GM21528 (cell line): Measurements from ENCODE around the gene PCLO.
"Not testable (repeated sequence)": the region's sequence is repeated elsewhere in the genome, so short reads cannot be mapped to it uniquely, and the experiment has no call there.

Experiments
- ATAC-seq: cut with Tn5 transposase; IDR thresholded peaks from one replicate; pipeline ENCODE4 v1.9.1; 2021; ENCODE audit warnings: mild to moderate bottlenecking, moderate library complexity; ENCODE audit not compliant: unreplicated experiment, low FRiP score

The PCLO gene

GRCh38 chr7:82965088-82966036 is 197.3 kb downstream of the PCLO start:
- ATAC-seq: no peak

GRCh38 chr7:82964150-82964882 is 198.4 kb downstream of the PCLO start:
- ATAC-seq: no peak

- no peak for ATAC-seq
Observed at GRCh38 chr7:82961240-82961639, 201.4 kb downstream of the PCLO start.

- ATAC-seq: no peak
Observed at GRCh38 chr7:82959528-82959927, 203.2 kb downstream of the PCLO start.

GRCh38 chr7:82957521-82957920 is 205.2 kb downstream of the PCLO start:
- ATAC-seq: no peak

GRCh38 chr7:82953324-82954027 is 209.2 kb downstream of the PCLO start:
- ATAC-seq: no peak

- no peak for ATAC-seq
Observed at GRCh38 chr7:82950436-82950835, 212.2 kb downstream of the PCLO start.

GRCh38 chr7:82945480-82945879 is 217.2 kb downstream of the PCLO start:
- no peak for ATAC-seq

- ATAC-seq: no peak
Observed at GRCh38 chr7:82945056-82945455, 217.6 kb downstream of the PCLO start.

- ATAC-seq: no peak
Observed at GRCh38 chr7:82932516-82932915, 230.2 kb downstream of the PCLO start.

- ATAC-seq: no peak
Observed at GRCh38 chr7:82926477-82926876, 236.2 kb downstream of the PCLO start.

- ATAC-seq: no peak
Observed at GRCh38 chr7:82925331-82925730, 237.4 kb downstream of the PCLO start.

GRCh38 chr7:82906502-82906901 is 256.2 kb downstream of the PCLO start:
- no peak for ATAC-seq

GRCh38 chr7:82904871-82905270 is 257.8 kb downstream of the PCLO start:
- ATAC-seq: no peak

- ATAC-seq: not testable (repeated sequence)
Observed at GRCh38 chr7:82901098-82901497, 261.6 kb downstream of the PCLO start.

- no peak for ATAC-seq
Observed at GRCh38 chr7:82897500-82897899, 265.2 kb downstream of the PCLO start.

- not testable (repeated sequence) for ATAC-seq
Observed at GRCh38 chr7:82894341-82894740, 268.3 kb downstream of the PCLO start.

- no peak for ATAC-seq
Observed at GRCh38 chr7:82886324-82886723, 276.4 kb downstream of the PCLO start.

GRCh38 chr7:82865856-82866255 is 296.8 kb downstream of the PCLO start:
- no peak for ATAC-seq

- ATAC-seq: no peak
Observed at GRCh38 chr7:82859106-82859850, 303.4 kb downstream of the PCLO start.
